GM18858 (cell line): Measurements from ENCODE around the gene RAB44.
"Not testable (repeated sequence)": the region's sequence is repeated elsewhere in the genome, so short reads cannot be mapped to it uniquely, and the experiment has no call there.

Source experiments
- ATAC-seq: cut with Tn5 transposase; IDR thresholded peaks from one replicate; pipeline ENCODE4 v1.9.1; 2021; ENCODE audit not compliant: unreplicated experiment

Gene RAB44, protein sequence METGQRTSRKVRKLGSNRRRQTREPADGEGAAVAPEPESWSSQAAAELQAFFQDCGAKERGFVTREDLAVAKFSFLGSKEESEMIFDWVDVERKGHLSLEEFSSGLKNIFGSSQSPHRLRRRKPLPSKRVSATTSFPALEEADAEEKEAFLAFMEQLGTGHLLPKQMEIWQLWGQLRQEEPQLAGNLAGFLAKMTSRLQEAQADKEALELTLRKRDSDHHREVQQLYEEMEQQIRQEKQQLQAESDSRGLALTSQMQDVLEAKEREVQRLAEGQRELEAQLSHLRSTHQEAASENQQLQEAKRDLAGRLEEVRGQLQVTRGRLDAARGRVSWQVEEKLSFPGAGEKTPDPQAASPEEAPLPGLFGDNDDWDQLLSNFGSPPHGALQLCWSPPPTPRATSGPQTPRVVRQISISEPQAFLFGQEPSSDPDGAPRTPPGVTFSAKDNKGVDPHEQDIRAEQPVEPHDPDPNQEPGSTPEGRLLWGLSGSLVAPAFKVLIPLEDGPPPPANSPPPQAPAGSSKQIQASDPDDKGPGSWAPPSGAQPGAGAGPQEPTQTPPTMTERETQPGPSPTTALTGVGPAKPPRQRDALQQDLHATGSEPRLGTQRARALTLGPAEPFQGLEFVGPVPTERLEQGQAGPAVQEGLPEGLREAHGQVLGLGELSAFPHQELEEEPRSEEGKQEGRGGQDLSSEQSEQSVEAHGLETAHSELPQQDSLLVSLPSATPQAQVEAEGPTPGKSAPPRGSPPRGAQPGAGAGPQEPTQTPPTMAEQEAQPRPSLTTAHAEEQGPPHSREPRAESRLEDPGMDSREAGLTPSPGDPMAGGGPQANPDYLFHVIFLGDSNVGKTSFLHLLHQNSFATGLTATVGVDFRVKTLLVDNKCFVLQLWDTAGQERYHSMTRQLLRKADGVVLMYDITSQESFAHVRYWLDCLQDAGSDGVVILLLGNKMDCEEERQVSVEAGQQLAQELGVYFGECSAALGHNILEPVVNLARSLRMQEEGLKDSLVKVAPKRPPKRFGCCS

DNA sequence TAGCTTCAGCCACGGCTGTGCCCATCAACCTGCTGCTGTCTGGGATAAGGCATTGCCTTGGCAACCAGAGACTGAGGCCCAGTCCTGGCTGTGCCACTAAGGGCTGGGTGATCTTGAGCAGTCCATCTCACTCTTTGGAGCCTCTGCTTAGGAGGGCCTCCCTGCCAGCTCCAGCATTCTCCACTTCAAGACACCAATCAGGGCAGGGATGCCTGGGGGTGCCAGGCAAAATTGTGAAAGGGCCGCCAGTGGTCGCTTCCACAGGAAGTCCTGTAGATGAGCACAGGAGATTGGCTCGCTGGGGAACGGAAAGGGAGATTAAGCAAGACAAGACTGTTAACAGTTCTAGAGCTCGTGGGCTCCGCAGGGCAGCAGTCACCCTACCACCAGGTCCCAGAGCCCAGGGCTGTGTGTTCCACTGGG is at the start of gene RAB44:
RAB44 (plus strand) TSS at position 346 of the 423 bp plus-strand sequence. CDS start 6,410 bp downstream, outside the sequence.
- no peak for ATAC-seq

DNA sequence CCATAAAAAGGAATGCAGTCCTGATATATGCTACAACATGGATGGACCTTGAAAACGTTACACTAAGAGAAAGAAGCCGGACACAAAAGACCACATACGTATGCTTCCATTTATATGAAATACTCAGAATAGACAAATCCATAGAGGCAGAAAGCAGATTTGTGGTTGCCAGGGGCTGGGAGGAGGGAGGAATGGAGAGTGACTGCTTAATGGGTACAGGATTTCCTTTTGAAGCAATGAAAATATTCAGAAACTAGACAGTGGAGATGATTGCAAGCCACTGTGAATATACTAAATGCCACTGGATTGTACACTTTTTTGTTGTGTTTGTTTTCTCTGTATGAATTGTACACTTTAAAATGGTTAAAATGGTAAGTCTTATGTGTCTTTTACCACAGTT is 48.5 kb upstream of the RAB44 start:
- no peak for ATAC-seq

DNA sequence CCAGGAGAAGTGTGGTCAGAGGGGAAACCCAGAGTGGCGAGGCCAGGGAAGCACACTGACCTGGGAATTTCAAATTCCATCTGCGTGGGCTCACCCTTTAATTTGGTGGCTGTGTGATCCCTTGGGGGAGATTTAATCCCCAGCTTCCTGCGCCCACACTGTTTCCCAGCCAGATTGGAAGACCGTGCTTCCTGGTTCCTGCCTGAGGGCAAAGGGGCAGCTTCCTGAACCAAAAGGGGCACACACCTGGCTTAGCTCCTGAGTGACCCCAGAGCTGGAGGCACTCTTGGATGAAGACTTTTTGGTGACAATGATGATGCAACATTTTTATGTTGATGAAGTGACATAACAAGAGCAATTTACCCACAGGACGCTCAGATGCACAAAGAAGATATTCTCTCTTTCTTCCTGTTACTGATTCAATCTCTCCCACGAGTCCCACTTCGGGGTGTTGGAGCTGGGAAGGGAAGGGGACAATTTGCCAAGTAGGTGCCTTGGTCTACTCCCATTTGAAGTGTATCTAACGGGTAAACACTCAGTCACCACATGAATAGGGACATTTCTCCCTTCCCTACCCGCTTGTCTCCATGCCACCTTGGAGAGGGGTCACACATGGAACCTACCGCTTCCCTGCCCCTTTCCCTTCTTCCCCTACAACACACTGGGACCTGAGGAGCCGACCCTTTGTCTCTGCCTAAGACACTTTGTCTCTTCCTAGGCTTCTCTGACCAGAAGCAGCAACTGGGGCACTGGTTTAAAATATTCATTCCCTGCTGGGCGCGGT is 47.7 kb upstream of the RAB44 start:
- ATAC-seq, result no peak

DNA sequence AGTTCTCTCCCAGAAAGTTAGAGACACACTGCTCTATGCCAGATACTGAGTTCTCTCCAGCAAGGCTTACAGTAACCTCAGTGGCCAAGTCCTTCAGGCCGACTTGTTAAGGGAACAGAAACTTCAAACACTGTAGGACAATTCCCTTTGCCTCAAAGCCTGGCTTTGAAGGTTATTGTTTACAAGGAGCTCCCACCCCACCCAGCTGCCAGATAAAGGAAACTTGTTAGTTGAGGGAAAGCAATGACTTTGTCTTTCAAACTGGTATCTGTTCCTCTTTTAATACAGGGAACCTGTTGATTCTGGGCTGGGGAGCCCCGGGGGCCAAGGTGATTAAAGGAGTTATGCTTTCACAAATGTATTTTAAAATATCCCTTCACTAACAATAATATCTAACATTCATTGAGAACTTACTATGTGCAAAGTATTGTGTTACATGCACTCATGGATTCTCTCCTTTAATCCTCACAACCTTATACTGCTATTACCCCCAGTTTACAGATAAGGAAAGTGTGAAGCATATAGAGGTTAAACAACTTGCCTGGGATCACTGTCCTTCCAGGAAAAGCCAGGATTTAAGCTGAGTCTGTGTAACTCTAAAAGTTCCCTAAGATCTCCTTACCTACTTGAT is 46.7 kb upstream of the RAB44 start:
- no peak for ATAC-seq

DNA sequence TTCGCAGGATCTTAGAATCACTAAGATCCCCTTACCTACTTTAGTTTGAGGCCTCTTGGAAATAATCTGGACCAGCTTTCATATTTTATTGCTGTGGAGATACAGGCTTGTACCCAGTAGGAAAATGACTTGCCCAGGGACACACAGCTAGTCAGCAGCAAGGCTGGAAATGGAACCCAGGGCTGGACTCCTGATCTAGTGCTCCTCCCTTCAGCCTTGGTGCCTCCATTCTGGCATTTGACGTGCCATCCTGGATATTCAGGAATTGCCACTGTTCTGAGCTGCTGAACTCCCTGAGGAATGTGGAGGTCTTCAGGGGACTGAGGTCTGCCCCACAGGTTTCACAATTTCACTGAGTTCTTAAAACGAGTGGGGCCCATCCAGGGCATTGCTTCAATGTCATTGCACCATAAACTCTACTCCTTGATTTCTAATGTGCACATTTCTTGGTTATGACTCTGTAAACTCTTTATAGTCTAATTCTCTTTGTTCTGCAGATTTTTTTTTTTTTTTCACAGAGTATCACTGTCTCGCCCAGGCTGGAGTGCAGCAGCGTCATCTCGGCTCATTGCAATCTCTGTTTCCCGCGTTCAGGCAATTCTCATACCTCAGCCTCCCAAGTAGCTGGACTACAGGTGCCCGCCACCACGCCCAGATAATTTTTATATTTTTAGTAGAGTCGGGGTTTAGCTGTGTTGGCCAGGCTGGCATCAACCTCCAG is 45.8 kb upstream of the RAB44 start:
- ATAC-seq, result no peak

GRCh38 chr6:36654469-36654868 is 43.2 kb upstream of the RAB44 start:
- not testable (repeated sequence) for ATAC-seq

DNA sequence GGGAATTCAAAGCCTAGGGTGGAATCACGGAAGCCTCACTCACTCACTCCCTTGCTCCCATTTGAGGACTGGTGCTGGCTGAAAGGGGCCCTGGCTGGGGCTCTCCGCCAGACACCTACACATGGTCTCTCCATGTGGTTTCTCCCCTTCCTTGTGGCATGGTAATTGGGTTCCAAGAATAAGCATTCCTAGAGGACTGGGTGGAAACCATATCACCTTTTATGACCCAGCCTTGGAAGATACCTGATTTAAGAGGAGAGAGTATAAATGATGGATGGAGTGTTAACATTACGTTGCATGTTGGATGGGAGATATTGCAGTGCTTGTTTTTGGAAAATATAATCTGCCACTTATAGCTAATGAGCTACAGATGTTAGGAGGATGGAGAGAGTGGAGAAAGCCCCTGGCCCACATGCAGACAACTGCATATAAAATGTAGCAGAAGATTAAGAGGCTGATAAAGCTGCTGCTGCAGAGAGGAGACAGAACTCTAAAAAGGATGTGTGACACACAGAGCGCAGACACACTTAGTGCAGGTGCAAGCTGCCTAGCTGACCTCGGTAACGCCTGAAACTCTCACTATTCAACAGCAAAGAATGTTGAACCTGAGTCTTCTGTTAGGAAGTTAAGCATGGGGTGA is 42.4 kb upstream of the RAB44 start:
- ATAC-seq, result no peak

GRCh38 chr6:36656441-36656840 is 41.2 kb upstream of the RAB44 start:
- ATAC-seq, result no peak

DNA sequence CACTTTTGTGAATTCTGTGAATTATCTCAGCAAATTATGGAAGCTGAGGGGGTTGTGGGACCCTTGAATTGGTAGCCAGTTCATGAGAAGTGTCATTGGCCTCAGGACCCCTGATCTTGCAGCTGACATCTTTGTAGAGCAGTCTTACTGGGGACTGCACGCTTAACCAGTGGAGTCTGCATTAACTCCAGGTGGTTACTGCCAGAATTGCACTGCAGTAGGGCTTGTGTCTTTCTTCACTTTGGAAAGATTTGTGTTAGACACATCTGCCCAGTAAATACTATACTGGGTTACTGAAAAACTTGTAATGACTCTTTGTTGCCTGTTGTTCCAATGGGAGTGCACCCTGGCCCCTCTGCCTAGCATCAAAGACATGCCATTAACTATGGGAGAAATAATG is 40.4 kb upstream of the RAB44 start:
- ATAC-seq, result no peak

DNA sequence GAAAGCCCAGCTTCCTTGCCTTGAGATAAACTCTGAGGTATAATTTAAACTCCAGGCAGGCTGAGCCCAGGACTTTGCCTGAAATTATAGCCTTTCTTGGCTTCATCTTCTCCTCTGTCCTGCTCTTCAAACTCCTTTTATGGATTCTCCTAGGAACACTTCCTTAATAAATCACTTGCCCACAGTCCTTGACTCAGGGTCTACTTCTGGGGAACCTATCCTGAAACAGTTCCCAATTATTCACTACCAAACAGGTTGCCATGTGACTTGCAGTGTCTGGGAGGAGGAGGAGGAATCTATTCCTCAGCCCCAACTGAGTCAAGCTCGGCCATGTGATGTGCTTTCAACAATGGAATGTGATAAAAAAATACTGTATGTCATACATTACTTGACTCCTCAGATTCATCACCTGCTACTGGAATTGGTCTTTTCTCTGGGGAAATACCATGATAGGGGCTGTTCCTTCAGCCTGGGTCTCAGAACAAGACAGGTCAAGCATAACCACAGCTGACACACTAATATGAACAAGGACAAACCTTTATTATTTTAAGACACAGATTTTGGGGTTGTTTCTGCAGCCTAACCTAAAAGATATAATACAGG is 39.6 kb upstream of the RAB44 start:
- ATAC-seq, result no peak

- no peak for ATAC-seq
Observed at GRCh38 chr6:36659271-36659670, 38.4 kb upstream of the RAB44 start.

DNA sequence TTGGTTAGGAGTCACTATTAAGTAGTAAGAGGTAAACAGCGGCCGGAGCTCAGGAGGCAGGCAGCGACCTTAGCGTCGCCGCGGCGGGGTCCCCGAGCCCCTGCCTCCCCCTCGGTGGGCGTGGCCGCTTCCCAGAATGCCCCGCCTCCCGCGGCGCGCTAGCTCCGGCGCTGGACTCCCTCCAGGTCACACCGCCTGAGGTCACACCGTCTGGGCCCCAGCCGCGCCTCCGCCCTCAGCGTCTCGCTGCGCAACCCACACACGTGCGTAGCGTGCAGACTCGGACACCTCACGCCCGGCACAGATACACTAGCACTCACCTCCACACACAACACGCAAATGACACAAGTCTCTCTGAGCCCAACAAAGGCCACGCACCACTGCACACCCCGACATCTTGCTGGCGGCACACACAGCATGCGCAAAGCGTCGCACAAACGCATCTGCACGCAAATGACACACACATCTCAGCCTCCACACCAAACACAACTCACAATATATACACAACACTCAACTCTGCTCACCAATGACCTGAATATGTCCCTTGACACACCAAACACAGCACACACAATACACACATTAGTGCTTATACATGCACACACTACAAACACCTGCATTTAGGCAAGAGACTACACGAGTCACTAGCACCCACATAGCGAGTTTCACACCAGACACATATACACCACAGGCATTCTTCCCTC is 36.7 kb upstream of the RAB44 start:
- no peak for ATAC-seq

- no peak for ATAC-seq
Observed at GRCh38 chr6:36662380-36662779, 35.2 kb upstream of the RAB44 start.

DNA sequence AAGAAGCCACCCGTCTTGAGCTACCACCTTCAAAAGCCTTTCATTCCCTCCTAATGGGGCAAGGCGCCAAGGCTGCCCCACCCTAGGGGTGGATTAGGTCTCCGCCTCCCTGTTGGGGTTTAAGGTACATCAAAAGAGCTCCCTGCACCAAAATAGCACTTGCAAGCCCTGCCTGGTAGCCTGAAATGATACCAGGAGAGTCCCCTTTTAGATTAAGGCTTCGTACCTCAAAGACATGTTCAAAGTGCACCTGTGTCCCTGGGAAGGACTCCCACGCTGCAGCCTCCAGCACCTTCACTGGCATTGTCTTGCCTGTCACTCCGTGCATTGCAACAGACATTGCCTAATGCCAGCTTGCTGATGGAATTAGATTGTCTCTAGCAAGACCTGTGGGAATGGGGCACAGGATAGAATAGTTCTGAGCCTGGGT is 34.8 kb upstream of the RAB44 start:
- ATAC-seq, result no peak

DNA sequence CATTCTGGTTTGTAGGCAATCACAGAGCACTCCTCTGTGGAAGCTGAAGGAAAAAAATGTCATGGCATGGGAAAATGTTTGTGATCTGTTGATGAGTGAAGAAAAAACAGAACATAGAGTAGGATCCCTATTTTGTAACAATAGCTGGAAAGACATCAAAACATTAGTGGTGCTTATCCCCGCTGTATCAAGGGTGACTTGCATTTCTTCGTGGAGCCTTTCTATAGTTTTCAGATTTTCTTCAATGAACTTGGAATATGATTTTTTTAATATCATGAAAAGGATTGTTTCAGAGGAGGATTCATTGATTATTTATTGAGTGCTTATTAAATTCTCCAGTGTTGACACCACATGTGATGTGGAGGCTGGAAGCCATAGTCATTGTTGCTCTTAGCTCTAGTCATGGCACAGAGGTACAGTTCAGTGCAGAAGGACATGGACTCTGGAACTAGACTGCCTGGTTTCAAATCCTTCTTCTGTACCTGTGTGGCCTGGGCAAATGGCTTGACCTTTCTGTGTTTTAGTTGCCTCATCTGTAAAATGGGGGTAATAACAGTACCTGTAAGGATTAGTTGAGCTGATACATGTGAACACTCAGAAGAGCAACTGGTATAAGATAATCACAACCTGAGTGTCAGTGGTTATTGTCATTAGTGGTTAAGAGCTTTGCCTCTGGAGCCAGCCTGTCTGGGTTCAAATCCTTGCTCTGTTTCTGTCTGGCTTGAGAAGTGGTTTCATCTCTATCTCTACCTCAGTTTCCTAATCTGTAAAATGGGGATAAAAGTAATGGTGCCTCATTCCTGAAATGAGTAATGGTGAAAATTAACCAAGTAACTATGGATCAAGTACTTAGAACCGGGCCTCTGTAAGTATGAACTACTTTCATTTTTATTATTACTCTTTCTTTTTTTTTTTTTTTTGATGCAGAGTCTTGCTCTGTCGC is 33.9 kb upstream of the RAB44 start:
- ATAC-seq, result no peak

- no peak for ATAC-seq
Observed at GRCh38 chr6:36665180-36665579, 32.4 kb upstream of the RAB44 start.

DNA sequence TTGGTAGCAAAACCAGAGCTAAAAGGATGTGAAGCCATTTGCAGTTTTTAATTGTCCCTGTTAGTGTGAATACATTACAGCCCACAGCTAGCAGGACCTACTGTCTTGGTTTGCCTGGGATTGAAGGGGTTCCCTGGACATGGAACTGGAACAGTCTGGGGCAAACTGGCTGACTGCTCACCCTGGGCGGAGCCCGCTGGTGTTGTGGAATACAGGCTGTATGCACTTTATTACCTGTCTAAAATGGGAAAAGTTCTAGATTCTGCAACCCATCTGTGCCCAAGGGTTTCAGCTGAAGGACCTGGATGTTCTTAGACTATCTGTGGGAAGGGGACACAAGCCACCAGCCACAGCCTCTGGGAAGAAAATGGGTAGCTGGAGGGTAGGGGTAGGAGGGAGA is 31.3 kb upstream of the RAB44 start:
- ATAC-seq, result no peak
